Stimulated activated CD4-positive, alpha-beta T cell treated with anti-CD3 and anti-CD28 coated beads, Interleukin-4, amount 100 ng/mL, for 4 hours (primary cell): ENCODE results near the gene RGS19.
"Not testable (repeated sequence)": the region's sequence is repeated elsewhere in the genome, so short reads cannot be mapped to it uniquely, and the experiment has no call there.

Experiments used
- DNase-seq, 2 experiments: peaks; one replicate each; pipeline ENCODE4 v3.0.0-alpha.2; 2020

RGS19 gene

DNA sequence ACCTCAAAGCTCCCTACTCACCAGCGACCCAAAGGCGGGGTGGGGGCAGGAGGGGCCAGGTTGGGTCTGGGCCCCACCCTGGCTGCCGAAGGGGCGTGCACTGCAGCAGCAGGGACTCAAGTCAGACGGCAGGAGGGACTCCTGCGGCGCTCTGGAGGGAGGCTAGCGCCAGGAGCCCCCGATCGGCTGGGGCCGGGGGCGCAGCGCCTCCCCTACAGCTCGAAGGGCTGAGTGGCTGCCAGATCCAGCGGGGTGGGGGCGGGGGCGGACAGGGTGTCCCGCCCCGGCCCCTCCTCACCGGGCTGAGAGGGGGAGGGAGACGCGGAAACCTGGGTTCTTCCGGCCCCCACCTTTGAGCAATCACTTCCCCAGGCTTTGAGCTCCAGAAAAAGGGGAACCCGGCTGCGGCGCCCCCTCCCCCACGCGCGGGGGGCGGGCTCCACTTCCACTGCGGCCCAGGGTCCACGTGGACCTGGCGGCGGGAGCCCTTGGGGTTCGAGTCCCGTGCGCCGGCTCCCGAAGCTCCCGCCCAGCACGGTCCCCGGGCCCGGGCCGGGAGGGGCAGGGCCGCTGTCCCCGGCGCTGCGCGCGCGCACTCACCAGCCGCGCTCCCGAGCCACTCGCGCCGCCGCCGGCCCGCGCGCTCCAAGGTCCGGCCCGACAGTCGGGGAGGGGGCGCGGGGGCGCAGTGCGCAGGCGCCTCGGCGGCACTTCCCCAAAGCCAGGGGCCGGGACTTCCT is at the start of gene RGS19:
TSS of gene RGS19 (minus strand) at position 246 of the 740 bp plus-strand sequence. CDS start 2,632 bp downstream, outside the sequence.
- DNase-seq = peak; percentile 67 to 71

DNA sequence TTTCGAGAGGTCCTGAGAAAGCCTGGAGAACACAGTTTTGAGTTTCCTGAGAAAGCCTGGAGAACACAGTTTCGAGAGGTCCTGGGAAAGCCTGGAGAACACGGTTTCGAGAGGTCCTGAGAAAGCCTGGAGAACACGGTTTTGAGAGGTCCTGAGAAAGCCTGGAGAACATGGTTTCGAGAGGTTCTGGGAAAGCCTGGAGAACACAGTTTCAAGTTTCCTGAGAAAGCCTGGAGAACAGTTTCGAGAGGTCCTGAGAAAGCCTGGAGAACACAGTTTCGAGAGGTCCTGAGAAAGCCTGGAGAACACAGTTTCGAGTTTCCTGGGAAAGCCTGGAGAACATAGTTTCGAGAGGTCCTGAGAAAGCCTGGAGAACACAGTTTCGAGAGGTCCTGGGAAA is 44.2 kb upstream of the RGS19 start:
- not testable (repeated sequence) for DNase-seq

DNA sequence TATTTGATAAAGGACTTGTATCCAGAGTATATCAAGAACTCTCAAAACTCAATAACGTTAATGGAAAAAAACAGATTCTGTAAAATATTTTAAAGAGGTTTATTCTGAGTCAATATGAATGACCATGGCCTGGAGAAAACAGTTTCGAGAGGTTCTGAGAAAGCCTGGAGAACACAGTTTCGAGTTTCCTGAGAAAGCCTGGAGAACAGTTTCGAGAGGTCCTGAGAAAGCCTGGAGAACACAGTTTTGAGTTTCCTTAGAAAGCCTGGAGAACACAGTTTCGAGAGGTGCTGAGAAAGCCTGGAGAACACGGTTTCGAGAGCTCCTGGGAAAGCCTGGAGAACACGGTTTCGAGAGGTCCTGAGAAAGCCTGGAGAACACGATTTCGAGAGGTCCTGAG is 43.6 kb upstream of the RGS19 start:
- not testable (repeated sequence) for DNase-seq

DNA sequence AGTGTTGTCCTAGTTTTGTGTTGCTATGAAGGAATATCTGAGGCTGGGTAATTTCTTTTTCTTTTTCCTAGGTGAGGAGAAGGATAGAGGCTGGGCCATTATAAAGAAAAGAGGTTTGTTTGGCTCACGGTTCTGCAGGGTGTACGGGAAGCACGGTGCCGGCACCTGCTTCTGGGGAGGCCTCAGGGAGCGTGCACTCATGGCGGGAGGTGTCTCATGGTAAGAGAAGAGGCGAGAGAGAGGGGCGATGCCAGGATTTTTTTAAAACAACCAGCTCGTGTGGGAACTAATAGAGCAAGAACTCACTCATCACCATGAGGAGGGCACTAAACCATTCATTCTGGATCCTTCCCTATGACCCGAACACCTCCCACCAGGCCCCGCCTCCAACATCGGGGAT is 42.3 kb upstream of the RGS19 start:
- no peak for DNase-seq

DNA sequence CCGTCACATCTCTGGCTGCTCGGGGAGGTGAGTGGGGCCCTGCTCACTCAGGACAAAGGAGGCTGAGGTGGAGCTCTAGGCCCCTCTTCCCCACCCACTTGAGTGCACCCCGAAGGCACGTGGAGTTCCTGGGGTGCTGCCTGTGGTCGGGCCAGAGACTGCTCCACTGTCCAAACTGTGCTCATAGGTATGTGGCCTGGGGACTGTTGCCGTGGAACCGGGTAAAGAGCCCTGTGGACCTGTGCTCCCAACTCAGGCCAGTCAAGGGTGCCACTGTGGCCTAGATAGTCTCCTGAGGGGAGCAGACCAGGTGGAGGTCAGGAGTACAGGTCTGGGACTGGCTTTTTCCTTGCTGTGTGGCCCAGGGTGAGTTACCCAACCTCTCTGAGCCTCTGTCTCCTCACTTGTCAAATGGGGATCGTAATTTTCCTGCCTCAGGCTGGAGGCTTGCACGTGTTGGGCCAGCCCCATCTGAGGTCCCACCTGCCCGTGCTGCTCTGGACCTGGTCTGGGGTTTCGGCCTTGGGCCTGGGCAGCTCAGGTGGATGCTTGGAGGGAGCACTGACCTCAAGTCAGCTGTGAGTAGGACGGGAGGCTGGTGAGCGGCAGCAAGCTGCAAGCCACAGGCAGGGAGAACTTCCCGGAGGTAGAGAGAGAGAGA is 40.5 kb upstream of the RGS19 start:
- no peak for DNase-seq

DNA sequence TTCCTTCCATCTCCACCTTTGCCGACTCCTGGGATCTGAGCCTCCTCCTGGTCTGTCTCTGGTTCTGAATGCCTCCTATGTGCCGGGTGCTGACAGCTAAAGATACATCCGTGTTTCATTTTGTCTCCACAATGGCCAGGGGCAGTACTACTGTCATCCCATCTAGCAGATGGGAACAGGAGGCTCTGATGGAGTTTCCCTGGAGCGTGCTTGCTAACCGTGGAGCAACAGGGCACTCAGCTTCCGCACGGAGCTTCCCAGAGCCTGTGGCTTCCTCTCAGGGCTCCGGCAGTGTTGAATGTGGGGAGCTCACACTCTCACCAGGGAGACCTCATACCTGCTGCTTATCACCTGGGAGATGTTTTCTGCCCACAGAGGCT is 40.0 kb upstream of the RGS19 start:
- DNase-seq = no peak

GRCh38 chr20:64117432-64117777 is 38.1 kb upstream of the RGS19 start:
- not testable (repeated sequence) for DNase-seq

- DNase-seq = no peak
These were observed 37.5 kb upstream of the RGS19 start for GRCh38 chr20:64116541-64117431.

GRCh38 chr20:64116016-64116415 is 36.7 kb upstream of the RGS19 start:
- no peak for DNase-seq

DNA sequence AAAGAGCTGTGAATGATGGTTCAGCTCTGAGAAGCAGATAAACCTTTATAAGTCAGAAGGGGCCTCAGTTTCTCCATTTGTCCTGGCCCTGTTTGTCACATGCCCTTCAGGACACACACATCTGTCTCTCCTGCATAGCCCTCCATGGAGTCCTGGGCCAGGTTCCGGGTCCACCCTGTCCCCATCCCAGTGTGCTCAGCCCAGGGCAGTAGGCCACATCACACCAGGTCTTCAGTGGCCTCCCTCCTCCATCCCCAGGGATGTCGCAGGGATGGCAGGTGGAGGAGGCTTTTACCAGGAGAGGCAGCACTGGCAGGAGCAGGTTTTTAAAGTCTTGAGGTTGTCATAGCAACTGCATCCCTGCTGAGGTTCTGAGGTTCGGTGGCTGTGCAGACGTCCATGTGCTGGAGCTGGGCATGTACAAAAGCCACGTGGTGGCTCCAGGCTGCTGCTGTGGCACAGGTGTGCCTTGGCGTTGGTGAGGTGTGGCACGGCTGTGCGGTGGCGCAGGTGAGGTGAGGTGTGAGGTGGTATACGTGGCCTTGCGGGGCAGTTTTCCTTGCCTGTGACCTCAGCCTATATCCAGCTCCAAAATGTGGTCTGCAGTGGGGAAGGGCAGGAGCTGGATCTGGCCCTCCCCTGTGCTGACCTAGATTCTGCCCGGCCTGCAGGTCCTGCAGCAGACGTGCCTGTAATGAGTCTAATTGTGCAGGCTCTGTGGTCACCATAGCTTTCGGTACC is 36.0 kb upstream of the RGS19 start:
- no peak for DNase-seq

GRCh38 chr20:64114356-64114971 is 35.1 kb upstream of the RGS19 start:
- no peak for DNase-seq

DNA sequence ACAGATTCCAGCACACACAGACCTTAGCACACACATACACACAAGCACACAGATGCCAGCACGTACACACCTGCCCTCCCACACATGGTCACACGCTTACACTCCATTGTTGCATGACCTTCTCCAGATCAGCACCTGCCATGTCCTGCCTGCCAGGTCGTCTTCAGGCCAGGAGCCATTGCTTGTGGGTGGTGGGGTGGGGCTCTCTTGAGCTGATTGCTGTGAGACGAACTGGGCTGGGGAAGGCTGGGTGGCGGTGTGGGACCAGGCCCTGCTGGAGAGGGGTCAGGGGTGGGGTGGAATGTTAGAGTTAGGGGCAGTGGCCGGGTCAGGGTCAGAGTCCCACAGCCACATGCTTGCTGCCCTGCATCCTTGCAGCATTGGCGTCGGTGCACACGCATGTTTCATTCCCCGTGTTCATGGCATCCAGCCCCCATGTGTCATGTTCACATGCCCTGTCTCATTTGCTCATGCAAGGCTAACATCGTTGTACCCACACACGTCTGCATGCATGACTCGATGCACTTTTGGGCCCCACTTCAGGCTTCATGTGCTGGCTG is 34.6 kb upstream of the RGS19 start:
- DNase-seq = no peak

GRCh38 chr20:64113444-64113775 is 34.1 kb upstream of the RGS19 start:
- DNase-seq = no peak

- no peak for DNase-seq
These were observed 33.5 kb upstream of the RGS19 start for GRCh38 chr20:64112691-64113443.

- no peak for DNase-seq
These were observed 32.7 kb upstream of the RGS19 start for GRCh38 chr20:64111841-64112641.

- no peak for DNase-seq
These were observed 31.2 kb upstream of the RGS19 start for GRCh38 chr20:64110411-64111068.

- DNase-seq = no peak
These were observed 30.6 kb upstream of the RGS19 start for GRCh38 chr20:64109831-64110391.

- DNase-seq = no peak
These were observed 29.7 kb upstream of the RGS19 start for GRCh38 chr20:64108731-64109681.
